ENCODE data around the gene GGT5.

- TF ChIP-seq CTCF (conservative IDR thresholded peaks at IDR 0.05 in 1 of 2, IDR thresholded peaks at IDR 0.05 in 1 of 2; ENCODE audit: low read depth in 1 of 2, low read length in 2 of 2), result no peak
- no peak for TF ChIP-seq EZH2 (IDR thresholded peaks at IDR 0.05; ENCODE audit: low read length, missing control alignments)
Observed at GRCh38 chr22:24187731-24188644, 56.9 kb downstream of the GGT5 start.

All from fibroblast of lung (primary cell).